Liver (tissue), 3 donors: ENCODE data around the gene SLC22A3.

Source experiments
- ATF3 ChIP-seq: IDR thresholded peaks from 2 replicates; pipeline ENCODE4 v1.6.1; 2016; ENCODE audit warnings: antibody characterized with exemption
- CTCF ChIP-seq: fragments of 150-350 bp; IDR thresholded peaks from 2 replicates; pipeline ENCODE4 v1.5.1; 2017; ENCODE audit warnings: improper control_type of control experiment, low read depth, low read length; ENCODE audit not compliant: missing input control
- GABPA ChIP-seq, 2 donors: IDR thresholded peaks in 1 of 2; conservative IDR thresholded peaks in 1 of 2; 2 replicates each; pipeline ENCODE4 v1.6.1; 2016; ENCODE audit warnings: antibody characterized with exemption in 2 of 2, mild to moderate bottlenecking in 1 of 2, moderate library complexity in 1 of 2
- MAX ChIP-seq: IDR thresholded peaks from 2 replicates; pipeline ENCODE4 v1.6.1; 2016; ENCODE audit warnings: antibody characterized with exemption
- RAD21 ChIP-seq, 2 donors: IDR thresholded peaks; 2 replicates each; pipeline ENCODE4 v1.6.1; 2016; ENCODE audit warnings: antibody characterized with exemption in 2 of 2, mild to moderate bottlenecking in 2 of 2
- REST ChIP-seq: IDR thresholded peaks from 2 replicates; pipeline ENCODE4 v1.6.1; 2016; ENCODE audit warnings: antibody characterized with exemption, mild to moderate bottlenecking
- donor health status: healthy.
- donor health status: healthy.

GRCh38 chr6:160365117-160365516, 16.9 kb downstream of the SLC22A3 start:
- no peak for TF ChIP-seq RAD21 (IDR thresholded peaks at IDR 0.05)
- TF ChIP-seq CTCF = no peak
- TF ChIP-seq ATF3 = no peak
- no peak for TF ChIP-seq GABPA (IDR thresholded peaks at IDR 0.05 in 1 of 2, conservative IDR thresholded peaks at IDR 0.05 in 1 of 2)
- TF ChIP-seq MAX = no peak
- TF ChIP-seq REST = no peak
